ENCODE data around the gene OR6F1. TPM values are rescaled to one million over a fixed set of nuclear protein-coding genes. Genes with fewer than 3 reads are reported as not detected.

The OR6F1 gene
- not detected in 2 replicates for total RNA-seq

GRCh38 chr1:247716546-247716945 lies at the start of gene OR6F1:
Gene OR6F1 (minus strand): TSS chr1:247716646. CDS start chr1:247712755, 3,891 bp downstream.

GRCh38 chr1:247760456-247760855 lies 44.0 kb upstream of the OR6F1 start, which contains the start of gene OR1C1:
Gene OR1C1 (minus strand): TSS chr1:247760556. CDS start chr1:247758406, 2,150 bp downstream.

DNA sequence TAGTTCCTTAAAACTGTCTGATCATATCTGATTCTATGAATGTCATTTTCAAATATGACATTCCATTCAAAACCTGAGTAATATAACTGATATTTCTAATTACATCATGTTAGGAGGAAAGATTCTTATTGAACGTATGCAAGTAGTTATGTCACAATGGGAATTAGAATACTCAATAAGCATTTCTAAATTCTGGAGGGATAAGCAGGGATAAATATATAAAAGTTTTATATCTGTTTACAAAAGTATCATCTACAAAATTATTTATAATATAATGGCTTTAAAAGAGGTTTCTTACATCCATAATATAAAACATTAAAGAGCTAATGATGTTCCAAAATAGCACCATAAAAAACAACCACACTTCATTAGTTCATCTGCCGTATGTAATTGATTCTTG lies 31.6 kb upstream of the OR6F1 start, which contains the start of gene OR14A2:
Gene OR14A2 (minus strand): TSS at position 101 of the 400 bp plus-strand sequence.

GRCh38 chr1:247738315-247738714 lies 21.9 kb upstream of the OR6F1 start, which contains the start of gene OR14K1:
Gene OR14K1 (plus strand): TSS chr1:247738615. CDS start chr1:247738615, 0 bp downstream.

DNA sequence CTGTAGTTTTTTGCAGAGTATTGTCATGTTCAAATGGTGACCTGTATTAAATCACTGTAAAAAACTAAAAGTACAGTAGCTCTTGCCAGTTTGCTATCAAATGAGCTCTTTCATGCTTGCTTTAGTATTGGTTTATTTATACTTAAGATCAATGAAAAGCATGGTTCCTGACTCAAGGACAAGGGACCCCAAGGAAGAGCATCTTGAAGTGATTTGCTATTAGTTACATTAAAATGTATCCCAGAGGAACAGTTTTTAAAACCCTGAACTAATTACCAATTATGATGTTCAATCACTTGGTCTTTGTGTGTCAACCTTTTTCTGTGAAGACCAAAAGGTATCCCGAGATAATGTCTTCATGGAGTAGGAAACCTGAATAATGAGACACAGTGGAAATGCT lies 36.8 kb downstream of the OR6F1 start, which contains the start of gene OR13G1:
Gene OR13G1 (minus strand): TSS at position 101 of the 400 bp plus-strand sequence. CDS start 6,698 bp downstream, outside the sequence.

Other genes starting within 250 kb of the OR6F1 start
- under 0.01 TPM in 1 of 2 replicates, not detected in the other for gene OR2C3, start 180.2 kb downstream of the OR6F1 start, total RNA-seq
- not detected in 2 replicates for gene GCSAML, start 167.5 kb downstream of the OR6F1 start, total RNA-seq
- not detected in 2 replicates for gene OR2G2, start 128.3 kb downstream of the OR6F1 start, total RNA-seq
- not detected in 2 replicates for gene OR2G3, start 111.1 kb downstream of the OR6F1 start, total RNA-seq
- gene OR13G1, start 36.9 kb downstream of the OR6F1 start, total RNA-seq: not detected in 2 replicates
- not detected in 2 replicates for gene OR14K1, start 22.0 kb upstream of the OR6F1 start, total RNA-seq
- gene OR14A2, start 31.5 kb upstream of the OR6F1 start, total RNA-seq: not detected in 2 replicates
- not detected in 2 replicates for gene OR1C1, start 43.9 kb upstream of the OR6F1 start, total RNA-seq
- not detected in 2 replicates for gene OR14A16, start 107.5 kb upstream of the OR6F1 start, total RNA-seq
- gene OR11L1, start 125.2 kb upstream of the OR6F1 start, total RNA-seq: not detected in 2 replicates
- gene TRIM58, start 140.5 kb upstream of the OR6F1 start, total RNA-seq: 0.43 and 0.65 TPM in 2 replicates
- 0.11 and 0.39 TPM in 2 replicates for gene OR2W3, start 178.9 kb upstream of the OR6F1 start, total RNA-seq
- not detected in 2 replicates for gene OR2T8, start 203.6 kb upstream of the OR6F1 start, total RNA-seq
- gene OR2AJ1, start 208.2 kb upstream of the OR6F1 start, total RNA-seq: not detected in 2 replicates
- gene OR2L8, start 232.2 kb upstream of the OR6F1 start, total RNA-seq: not detected in 2 replicates
- not detected in 2 replicates for gene OR2AK2, start 248.6 kb upstream of the OR6F1 start, total RNA-seq